Measurements from ENCODE around the gene GPR3. TPM values are rescaled to one million over a fixed set of nuclear protein-coding genes. Genes with fewer than 3 reads are reported as not detected.
"Not testable (repeated sequence)": the region's sequence is repeated elsewhere in the genome, so short reads cannot be mapped to it uniquely, and the experiment has no call there.

The GPR3 gene
- total RNA-seq, 1 experiment from 2014 or later, result 0.50 TPM

DNA sequence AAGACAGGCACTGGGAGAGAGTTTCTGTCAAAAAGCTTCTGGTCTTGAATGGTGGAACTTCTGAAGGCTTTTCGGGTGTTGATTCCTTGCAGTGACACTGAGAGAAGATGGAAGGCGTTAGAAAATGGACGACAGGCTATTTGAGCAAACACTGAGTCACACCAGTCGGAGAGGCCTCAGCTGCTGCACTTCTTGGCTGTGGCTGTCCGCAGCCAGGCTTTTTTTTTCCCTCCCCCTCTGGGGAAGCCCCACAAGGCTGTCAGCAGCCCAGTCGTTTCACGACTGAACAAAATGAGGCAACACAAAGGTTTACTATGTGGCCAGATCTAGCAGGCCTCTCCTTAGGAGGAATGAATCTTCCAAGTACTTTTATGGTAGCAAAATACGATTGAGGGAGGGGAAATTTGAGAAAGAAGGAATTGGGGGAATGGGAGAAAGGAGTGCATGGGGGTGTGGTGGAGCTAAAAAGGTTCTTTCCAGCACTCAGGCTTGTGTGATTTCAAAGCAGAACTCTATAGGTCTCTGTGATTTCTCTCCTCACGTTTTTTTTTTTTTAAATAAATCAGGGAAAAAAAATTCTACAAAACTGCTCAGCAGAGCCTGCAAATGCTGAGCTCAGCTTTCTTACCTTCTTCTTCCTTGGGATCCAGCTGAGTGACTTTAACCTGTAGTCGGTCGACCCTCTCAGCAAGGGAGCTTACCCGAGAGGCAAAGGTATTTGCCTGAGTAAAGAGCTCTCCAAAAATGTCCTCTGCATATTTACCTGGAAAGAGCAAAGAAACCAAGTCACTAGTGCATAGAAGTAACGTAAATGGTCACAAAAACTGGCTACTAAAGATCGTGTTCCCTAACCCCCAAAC is 26.1 kb downstream of the GPR3 start:
- DNase-seq (ENCODE audit: low spot score), result peak; percentile 83

DNA sequence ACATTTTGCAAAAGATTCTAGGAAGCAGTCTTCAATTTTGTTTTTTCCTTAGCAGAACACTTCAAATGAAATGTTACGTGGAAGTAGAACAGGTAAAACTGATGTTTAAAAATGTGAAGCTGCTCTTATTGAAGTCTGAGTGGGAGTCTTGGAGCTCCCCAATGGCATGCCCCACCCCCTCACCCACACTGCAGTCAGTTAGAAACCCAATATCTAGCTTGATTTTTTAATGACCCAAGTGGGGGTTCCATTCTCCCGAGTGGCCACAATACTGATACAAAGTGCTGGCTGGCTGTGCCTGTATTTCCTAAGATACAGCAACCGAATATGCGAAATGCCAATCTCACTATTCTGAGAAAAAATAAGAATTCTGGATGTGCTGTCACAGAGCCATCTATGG is 31.3 kb downstream of the GPR3 start:
- no peak for DNase-seq (ENCODE audit: low spot score)

GRCh38 chr1:27427329-27427728 is 34.9 kb downstream of the GPR3 start:
- no peak for DNase-seq (ENCODE audit: low spot score)

DNA sequence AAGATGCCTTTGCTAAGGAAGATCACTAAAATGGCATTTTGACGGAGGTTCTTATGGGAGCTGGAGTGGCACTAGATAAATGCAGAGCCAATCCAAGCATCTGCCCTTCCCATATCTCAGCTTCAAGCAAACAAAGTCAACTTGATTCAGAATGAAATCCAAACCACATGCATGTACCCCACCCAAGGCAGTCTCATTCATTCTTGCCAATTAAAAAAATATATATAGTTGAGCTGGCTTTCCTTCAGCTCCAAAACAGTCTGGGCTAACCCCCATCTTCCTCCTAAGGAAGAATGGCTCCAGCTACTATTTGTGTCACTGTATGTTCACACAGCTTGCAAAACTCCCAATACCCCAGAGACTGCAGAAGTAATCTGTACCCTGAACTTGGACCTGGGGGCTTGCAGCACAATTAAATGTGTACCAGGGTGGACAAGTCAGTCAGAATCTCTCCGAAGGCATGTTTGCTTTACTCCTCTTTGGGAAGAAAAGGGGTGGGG is 35.4 kb downstream of the GPR3 start:
- DNase-seq (ENCODE audit: low spot score), result no peak

DNA sequence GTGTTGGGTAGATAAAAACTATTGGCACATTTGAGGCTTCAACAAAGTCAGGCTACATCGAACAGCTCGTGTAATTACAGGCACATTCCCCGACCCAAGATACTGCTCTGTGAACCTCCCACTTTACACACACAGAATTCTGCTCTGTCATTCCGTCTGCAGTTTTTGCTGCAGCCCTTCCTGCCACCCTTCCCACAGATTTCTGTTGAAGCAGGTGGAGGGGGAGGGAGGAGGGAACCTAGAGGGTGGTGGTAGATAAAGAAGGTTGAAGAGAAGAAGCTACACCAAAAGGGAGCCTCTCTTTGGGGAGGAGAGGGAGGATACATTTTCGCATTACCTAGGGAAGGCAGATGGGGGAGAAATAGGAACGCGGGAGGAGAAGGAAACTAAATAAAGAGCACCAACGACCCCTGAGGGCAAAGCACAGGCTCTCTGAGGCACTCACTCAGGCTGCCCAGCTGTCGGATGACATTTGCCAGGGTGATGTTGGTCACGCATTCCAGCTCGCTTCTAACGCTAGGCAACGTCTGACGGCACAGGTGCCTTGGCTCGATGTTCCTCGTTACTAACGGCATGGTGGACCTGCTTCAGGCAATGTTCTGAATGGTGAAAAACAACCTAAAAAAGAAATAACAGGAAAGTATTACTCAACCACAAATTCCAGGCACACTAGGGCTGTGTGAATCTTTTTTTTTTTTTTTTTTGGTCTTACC is 36.0 kb downstream of the GPR3 start:
- no peak for DNase-seq (ENCODE audit: low spot score)

- DNase-seq (ENCODE audit: low spot score), result no peak
Measured at GRCh38 chr1:27429029-27429425, 36.6 kb downstream of the GPR3 start.

- no peak for DNase-seq (ENCODE audit: low spot score)
Measured at GRCh38 chr1:27430903-27431600, 38.6 kb downstream of the GPR3 start.

DNA sequence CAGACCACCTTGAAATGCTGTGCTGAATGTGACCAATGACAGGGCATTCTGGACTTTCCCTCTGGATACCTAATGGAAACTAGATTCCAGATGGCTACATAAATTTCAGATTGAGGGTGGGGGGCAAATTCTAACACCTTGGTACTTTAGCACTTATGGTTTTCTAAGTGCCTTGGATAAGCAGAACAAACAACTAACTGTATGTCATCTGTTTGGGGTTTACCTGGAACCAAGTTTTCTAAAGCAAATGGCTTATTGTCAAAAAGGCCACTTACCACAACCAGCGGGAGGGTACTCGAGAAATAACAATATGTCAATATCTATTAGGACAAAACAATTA is 39.1 kb downstream of the GPR3 start:
- no peak for DNase-seq (ENCODE audit: low spot score)

GRCh38 chr1:27432725-27433124 is 40.3 kb downstream of the GPR3 start:
- not testable (repeated sequence) for DNase-seq (ENCODE audit: low spot score)

- DNase-seq (ENCODE audit: low spot score), result no peak
Measured at GRCh38 chr1:27433706-27434105, 41.3 kb downstream of the GPR3 start.

- DNase-seq (ENCODE audit: low spot score), result no peak
Measured at GRCh38 chr1:27435566-27436203, 43.3 kb downstream of the GPR3 start.

DNA sequence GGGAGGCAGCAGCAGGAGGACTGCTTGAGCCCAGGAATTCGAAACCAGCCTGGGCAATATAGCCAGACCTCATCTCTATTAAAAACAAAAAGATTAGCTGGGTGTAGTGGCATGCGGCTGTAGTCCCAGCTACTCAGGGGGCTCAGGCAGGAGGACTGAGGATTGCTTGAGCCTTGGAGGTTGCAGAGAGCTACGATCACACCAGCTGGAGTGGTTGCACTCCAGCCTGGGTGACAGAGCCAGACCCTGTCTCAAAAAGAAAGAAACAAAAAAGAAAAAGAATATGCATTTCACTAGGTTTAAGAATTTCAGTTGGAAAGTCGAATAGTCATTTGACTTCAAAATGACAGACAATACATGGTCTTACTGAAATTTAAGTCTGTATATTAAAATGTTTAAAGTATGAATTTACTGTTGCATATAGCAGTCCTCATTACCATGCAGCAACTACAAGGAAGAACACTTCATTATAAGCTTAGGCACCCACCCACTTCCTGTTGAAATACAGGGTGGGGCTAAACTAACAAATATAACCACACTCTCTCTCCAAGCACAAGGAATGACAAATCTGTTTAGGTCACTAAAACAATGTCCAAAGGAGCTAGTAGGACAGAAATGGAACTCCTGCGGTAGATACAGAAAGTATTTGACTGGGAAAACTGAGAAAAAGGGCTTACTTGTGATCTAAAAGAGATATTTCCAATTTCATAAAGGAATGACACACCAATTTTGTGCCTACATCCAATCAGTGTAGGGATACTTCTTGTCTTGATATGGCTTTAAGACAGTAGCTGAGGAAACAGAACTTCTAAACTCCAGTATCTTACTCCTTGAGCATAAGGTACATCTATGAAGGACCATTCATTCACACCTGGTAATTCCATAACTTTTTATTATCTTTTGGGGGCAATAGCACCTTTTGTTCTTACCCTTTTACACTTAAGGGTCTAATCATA is 44.1 kb downstream of the GPR3 start:
- DNase-seq (ENCODE audit: low spot score), result peak; percentile 66

DNA sequence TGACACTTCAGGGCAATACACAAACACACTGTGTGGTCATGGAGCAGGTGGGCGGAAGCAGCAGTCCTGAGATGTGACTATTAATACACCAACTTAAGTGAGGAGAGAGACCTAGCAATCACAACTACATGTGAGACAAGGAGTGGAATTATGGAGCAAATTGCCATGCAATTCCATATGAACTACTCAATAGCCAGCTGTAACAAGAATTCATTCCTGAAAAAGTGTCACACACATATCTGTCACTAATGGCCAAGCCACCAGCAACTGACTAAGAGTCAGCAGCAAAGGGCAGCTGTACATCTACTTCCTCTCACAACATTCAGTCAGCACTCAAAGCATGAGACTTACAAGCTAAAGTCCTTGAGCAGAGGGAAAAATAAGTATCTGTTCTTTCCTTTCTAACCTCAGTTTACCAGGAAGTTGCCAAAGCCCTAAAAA is 46.2 kb downstream of the GPR3 start:
- DNase-seq (ENCODE audit: low spot score), result no peak

GRCh38 chr1:27439150-27439549 is 46.7 kb downstream of the GPR3 start:
- no peak for DNase-seq (ENCODE audit: low spot score)

GRCh38 chr1:27444632-27445031 is 52.2 kb downstream of the GPR3 start:
- DNase-seq (ENCODE audit: low spot score), result no peak

Other genes starting within 250 kb of the GPR3 start
- gene SLC9A1, start 237.5 kb upstream of the GPR3 start, total RNA-seq (2014; rRNA removed; shearing (Covaris generic)), result 2.3 and 5.2 TPM in 2 replicates
- 7.6 and 8.8 TPM in 2 replicates for gene WDTC1, start 158.0 kb upstream of the GPR3 start, total RNA-seq (2014; rRNA removed; shearing (Covaris generic))
- gene TMEM222, start 70.5 kb upstream of the GPR3 start, total RNA-seq (2014; rRNA removed; shearing (Covaris generic)), result 30.3 and 30.6 TPM in 2 replicates
- gene SYTL1, start 50.6 kb upstream of the GPR3 start, total RNA-seq (2014; rRNA removed; shearing (Covaris generic)), result 1.8 and 3.5 TPM in 2 replicates
- 7.1 and 13.2 TPM in 2 replicates for gene MAP3K6, start 25.7 kb upstream of the GPR3 start, total RNA-seq (2014; rRNA removed; shearing (Covaris generic))
- gene FCN3, start 17.8 kb upstream of the GPR3 start, total RNA-seq (2014; rRNA removed; shearing (Covaris generic)), result not detected in 2 replicates
- gene CD164L2, start 9.3 kb upstream of the GPR3 start, total RNA-seq (2014; rRNA removed; shearing (Covaris generic)), result not detected in 2 replicates
- gene WASF2, start 97.5 kb downstream of the GPR3 start, total RNA-seq (2014; rRNA removed; shearing (Covaris generic)), result 7.5 and 9.1 TPM in 2 replicates
- 3.4 and 7.6 TPM in 2 replicates for gene AHDC1, start 211.5 kb downstream of the GPR3 start, total RNA-seq (2014; rRNA removed; shearing (Covaris generic))
- not detected in 2 replicates for gene FGR, start 242.6 kb downstream of the GPR3 start, total RNA-seq (2014; rRNA removed; shearing (Covaris generic))